ENCODE measurements around the gene NUDT19. TPM values are rescaled to one million over a fixed set of nuclear protein-coding genes. Genes with fewer than 3 reads are reported as not detected.
"Not testable (repeated sequence)": the region's sequence is repeated elsewhere in the genome, so short reads cannot be mapped to it uniquely, and the experiment has no call there.

The NUDT19 gene
- total RNA-seq, 3 donors from 2014 or later (not counting 1 experiment from before 2014, with no cell fraction given) = 6.4 to 9.6 (median 8.2) TPM

GRCh38 chr19:32647361-32647760, 44.3 kb upstream of the NUDT19 start:
- no peaks in the 10 kb centered on the region for H3K27me3 Mint-ChIP-seq (ENCODE audit: low read depth in 2 of 2)
- no peak for ATAC-seq
- intact Hi-C loops (cut with micrococcal nuclease) = no loop called here
- Histone ChIP-seq H3K9me3 (ENCODE audit: control insufficient read depth, insufficient read depth, low read length) (no peaks in the 10 kb centered on the region), H3K27me3 (ENCODE audit: control insufficient read depth, insufficient read depth, low read length) (no peaks in the 10 kb centered on the region), H3K4me1 (ENCODE audit: control insufficient read depth, insufficient read depth, low read length) (peaks cover 26% of the 10 kb centered on the region), H3K36me3 (ENCODE audit: control insufficient read depth, insufficient read depth, low read length) (peaks cover 47% of the 10 kb centered on the region), H3K27ac (ENCODE audit: low read length) (no peak overlapping the region), H3K4me3 (ENCODE audit: low read length) (no peak overlapping the region)
- H3K27ac Mint-ChIP-seq = no peak overlapping the region
- DNase-seq = no peak
- TF ChIP-seq CTCF (IDR thresholded peaks at IDR 0.05) = no peak
- no peak overlapping the region for H3K4me3 Mint-ChIP-seq
- no peaks in the 10 kb centered on the region for H3K9me3 Mint-ChIP-seq
- H3K4me1 Mint-ChIP-seq = peaks cover 7 to 10% of the 10 kb centered on the region in 2 donors
- 61% methylated on average over 8 of the region's 8 CpGs for WGBS (ENCODE audit: insufficient coverage)
- H3K36me3 Mint-ChIP-seq = peaks cover 6% of the 10 kb centered on the region

- Histone ChIP-seq H3K27me3 (ENCODE audit: control insufficient read depth, insufficient read depth, low read length) (no peaks in the 10 kb centered on the region), H3K9me3 (ENCODE audit: control insufficient read depth, insufficient read depth, low read length) (no peaks in the 10 kb centered on the region), H3K4me3 (ENCODE audit: low read length) (no peak overlapping the region), H3K4me1 (ENCODE audit: control insufficient read depth, insufficient read depth, low read length) (peaks cover 3% of the 10 kb centered on the region), H3K27ac (ENCODE audit: low read length) (no peak overlapping the region), H3K36me3 (ENCODE audit: control insufficient read depth, insufficient read depth, low read length) (peaks cover 39% of the 10 kb centered on the region)
- DNase-seq (no peak), ATAC-seq (no peak)
- WGBS (ENCODE audit: insufficient coverage) = over 99% methylated on average over 8 of the region's 11 CpGs
- no peak for TF ChIP-seq CTCF (IDR thresholded peaks at IDR 0.05)
- no peaks in the 10 kb centered on the region for H3K27me3 Mint-ChIP-seq (ENCODE audit: low read depth in 2 of 2)
- H3K9me3 Mint-ChIP-seq = no peaks in the 10 kb centered on the region
- H3K4me1 Mint-ChIP-seq = no peaks in the 10 kb centered on the region
- H3K27ac Mint-ChIP-seq = no peak overlapping the region
- H3K4me3 Mint-ChIP-seq = no peak overlapping the region
- intact Hi-C loops (cut with micrococcal nuclease) = no loop called here
- no peaks in the 10 kb centered on the region for H3K36me3 Mint-ChIP-seq
Observed at GRCh38 chr19:32649751-32650150, 41.9 kb upstream of the NUDT19 start.

- Mint-ChIP-seq H3K4me3 (no peak overlapping the region), H3K27me3 (ENCODE audit: low read depth in 2 of 2) (no peaks in the 10 kb centered on the region), H3K36me3 (no peaks in the 10 kb centered on the region), H3K27ac (no peak overlapping the region), H3K9me3 (no peaks in the 10 kb centered on the region), H3K4me1 (no peaks in the 10 kb centered on the region)
- Histone ChIP-seq H3K36me3 (ENCODE audit: control insufficient read depth, insufficient read depth, low read length) (peaks cover 46% of the 10 kb centered on the region), H3K9me3 (ENCODE audit: control insufficient read depth, insufficient read depth, low read length) (no peaks in the 10 kb centered on the region), H3K27me3 (ENCODE audit: control insufficient read depth, insufficient read depth, low read length) (no peaks in the 10 kb centered on the region), H3K27ac (ENCODE audit: low read length) (no peak overlapping the region), H3K4me1 (ENCODE audit: control insufficient read depth, insufficient read depth, low read length) (peaks cover 3% of the 10 kb centered on the region), H3K4me3 (ENCODE audit: low read length) (no peak overlapping the region)
- ATAC-seq = no peak
- no peak for TF ChIP-seq CTCF (IDR thresholded peaks at IDR 0.05)
- DNase-seq = no peak
- 98% methylated on average over 4 of the region's 5 CpGs for WGBS (ENCODE audit: insufficient coverage)
- intact Hi-C loops (cut with micrococcal nuclease) = no loop called here
Observed at GRCh38 chr19:32650671-32651070, 41.0 kb upstream of the NUDT19 start.

- H3K27me3 ChIP-seq (ENCODE audit: control insufficient read depth, insufficient read depth, low read length) = no peaks in the 10 kb centered on the region
- Mint-ChIP-seq H3K27me3 (ENCODE audit: low read depth in 2 of 2) (no peaks in the 10 kb centered on the region), H3K36me3 (no peaks in the 10 kb centered on the region)
Observed at GRCh38 chr19:32651729-32652140, 39.9 kb upstream of the NUDT19 start.

GRCh38 chr19:32652331-32652730, 39.3 kb upstream of the NUDT19 start:
- H3K36me3 Mint-ChIP-seq; H3K9me3 Mint-ChIP-seq; H3K27ac ChIP-seq (ENCODE audit: low read length); H3K27me3 ChIP-seq (ENCODE audit: control insufficient read depth, insufficient read depth, low read length); H3K4me1 Mint-ChIP-seq; H3K4me3 Mint-ChIP-seq; H3K27ac Mint-ChIP-seq; DNase-seq; ATAC-seq; H3K4me3 ChIP-seq (ENCODE audit: low read length); H3K27me3 Mint-ChIP-seq (ENCODE audit: low read depth in 2 of 2); intact Hi-C loops (cut with micrococcal nuclease); H3K4me1 ChIP-seq (ENCODE audit: control insufficient read depth, insufficient read depth, low read length); H3K9me3 ChIP-seq (ENCODE audit: control insufficient read depth, insufficient read depth, low read length): not testable (repeated sequence)
- peaks cover 41% of the 10 kb centered on the region for H3K36me3 ChIP-seq (ENCODE audit: control insufficient read depth, insufficient read depth, low read length)
- WGBS (ENCODE audit: insufficient coverage) = 97% methylated on average over 13 of the region's 13 CpGs

More at GRCh38 chr19:32651729-32652140, 39.9 kb upstream of the NUDT19 start:
- H3K36me3 ChIP-seq (ENCODE audit: control insufficient read depth, insufficient read depth, low read length) = peaks cover 44% of the 10 kb centered on the region
- intact Hi-C loops (cut with micrococcal nuclease) = no loop called here
- H3K27ac ChIP-seq (ENCODE audit: low read length) = no peak overlapping the region
- Mint-ChIP-seq H3K27ac (no peak overlapping the region), H3K4me3 (no peak overlapping the region), H3K9me3 (no peaks in the 10 kb centered on the region), H3K4me1 (no peaks in the 10 kb centered on the region)
- TF ChIP-seq CTCF (IDR thresholded peaks at IDR 0.05) = no peak
- H3K4me1 ChIP-seq (ENCODE audit: control insufficient read depth, insufficient read depth, low read length) = peaks cover 3% of the 10 kb centered on the region
- ATAC-seq = no peak
- WGBS (ENCODE audit: insufficient coverage) = 87% methylated on average over 7 of the region's 8 CpGs
- no peak overlapping the region for H3K4me3 ChIP-seq (ENCODE audit: low read length)
- H3K9me3 ChIP-seq (ENCODE audit: control insufficient read depth, insufficient read depth, low read length) = no peaks in the 10 kb centered on the region
- no peak for DNase-seq
